Natural killer cell (primary cell): ENCODE measurements around the gene MS4A6E. TPM values are rescaled to one million over a fixed set of nuclear protein-coding genes. Genes with fewer than 3 reads are reported as not detected.

Experiments used
- ATAC-seq, 3 donors: fragments of 150-1000 bp in 2 of 3; fragments of 200-7000 bp in 1 of 3; cut with Tn5 transposase; 1 replicate in 1 of 3; 2 replicates in 2 of 3; pipeline ENCODE4 v1.10.0; 2021; ENCODE audit warnings: mild to moderate bottlenecking in 2 of 3, moderate library complexity in 2 of 3
- DNase-seq, 2 donors: peaks; one replicate each; pipeline versions ENCODE4 v3.0.0 to v3.0.0-alpha.2; 2013 to 2021; ENCODE audit warnings: mixed read lengths in 1 of 2
- H3K27ac ChIP-seq: one replicate; pipeline ENCODE4 v1.5.1; 2013; ENCODE audit warnings: mild to moderate bottlenecking, low read length
- H3K27me3 ChIP-seq: one replicate; pipeline ENCODE4 v1.6.1; 2013; ENCODE audit warnings: low read length; ENCODE audit not compliant: control insufficient read depth, insufficient read depth
- H3K36me3 ChIP-seq: one replicate; pipeline ENCODE4 v1.6.1; 2013; ENCODE audit warnings: low read length; ENCODE audit not compliant: control insufficient read depth, insufficient read depth
- H3K4me1 ChIP-seq: one replicate; pipeline ENCODE4 v1.6.1; 2013; ENCODE audit warnings: low read length; ENCODE audit not compliant: control insufficient read depth, insufficient read depth
- H3K4me3 ChIP-seq: one replicate; pipeline ENCODE4 v1.5.1; 2013; ENCODE audit warnings: low read length
- H3K9me3 ChIP-seq: one replicate; pipeline ENCODE4 v1.6.1; 2013; ENCODE audit warnings: low read length; ENCODE audit not compliant: control insufficient read depth, insufficient read depth
- H3K27ac Mint-ChIP-seq, 2 donors: one replicate each; pipeline ENCODE4 v1.8.0; 2022; ENCODE audit warnings: mild to moderate bottlenecking in 2 of 2, mixed read lengths in 2 of 2, moderate library complexity in 1 of 2
- H3K27me3 Mint-ChIP-seq, 2 donors: one replicate each; pipeline ENCODE4 v1.8.0; 2022; ENCODE audit warnings: low read depth in 2 of 2, mixed read lengths in 2 of 2
- H3K36me3 Mint-ChIP-seq: one replicate; pipeline ENCODE4 v1.8.0; 2022; ENCODE audit warnings: mixed read lengths
- H3K4me1 Mint-ChIP-seq, 2 donors: one replicate each; pipeline ENCODE4 v1.8.0; 2022; ENCODE audit warnings: mixed read lengths in 2 of 2
- H3K4me3 Mint-ChIP-seq: one replicate; pipeline ENCODE4 v1.8.0; 2022; ENCODE audit warnings: mild to moderate bottlenecking, moderate library complexity, mixed read lengths
- H3K9me3 Mint-ChIP-seq, 2 donors: one replicate each; pipeline ENCODE4 v1.8.0; 2022; ENCODE audit warnings: mixed read lengths in 2 of 2
- CTCF ChIP-seq: fragments of 200-600 bp; IDR thresholded peaks from one replicate; pipeline ENCODE4 v1.8.0; 2022; ENCODE audit warnings: antibody characterized with exemption
- WGBS: methylation state at CpG from one replicate; pipeline ENCODE4 v1.1.7; 2013; ENCODE audit warnings: missing lambda C conversion rate; ENCODE audit not compliant: insufficient coverage; 5-methylcytosine and 5-hydroxymethylcytosine counted together
- intact Hi-C: fragments of 100-400 bp; cut with micrococcal nuclease; formaldehyde crosslinking; loops from one replicate; pipeline ENCODE4 v1.14.2; 2022
- total RNA-seq, 4 donors: library from RNA; stranded (reverse); fragments of 120-200 nt in 1 of 4; gene quantifications; one replicate each; pipeline versions ENCODE4 v1.2.3 to v1.2.4, GENCODE V29; 2013 to 2022

MS4A6E gene
- total RNA-seq, 3 donors from 2014 or later (not counting 1 experiment from before 2014, with no cell fraction given), result not detected

GRCh38 chr11:60345489-60345888, 18.4 kb downstream of the MS4A6E start:
- Histone ChIP-seq H3K27ac (no peak overlapping the region), H3K9me3 (no peaks in the 10 kb centered on the region), H3K36me3 (no peaks in the 10 kb centered on the region), H3K27me3 (no peaks in the 10 kb centered on the region), H3K4me1 (no peaks in the 10 kb centered on the region), H3K4me3 (no peak overlapping the region)
- Mint-ChIP-seq H3K9me3 (no peaks in the 10 kb centered on the region), H3K36me3 (no peaks in the 10 kb centered on the region), H3K27ac (no peak overlapping the region), H3K27me3 (peaks cover 15 to 19% of the 10 kb centered on the region in 2 donors), H3K4me3 (no peak overlapping the region), H3K4me1 (no peaks in the 10 kb centered on the region)
- no peak for ATAC-seq
- intact Hi-C loops, result no loop called here
- peak; percentile 13 for TF ChIP-seq CTCF
- peak in 1 of 2 donors; percentile 17 for DNase-seq

GRCh38 chr11:60347084-60347797, 20.2 kb downstream of the MS4A6E start:
- WGBS, result 81% methylated on average over 2 of the region's 2 CpGs
- no peaks in the 10 kb centered on the region for H3K36me3 Mint-ChIP-seq
- no peak overlapping the region for H3K27ac Mint-ChIP-seq
- no peaks in the 10 kb centered on the region for H3K9me3 Mint-ChIP-seq
- no peak for ATAC-seq
- Histone ChIP-seq H3K27me3 (no peaks in the 10 kb centered on the region), H3K36me3 (no peaks in the 10 kb centered on the region), H3K9me3 (no peaks in the 10 kb centered on the region), H3K4me1 (no peaks in the 10 kb centered on the region), H3K4me3 (no peak overlapping the region), H3K27ac (no peak overlapping the region)
- no peak for TF ChIP-seq CTCF
- intact Hi-C loops, result no loop called here
- H3K4me1 Mint-ChIP-seq, result no peaks in the 10 kb centered on the region
- H3K27me3 Mint-ChIP-seq, result peaks cover 10 to 19% of the 10 kb centered on the region in 2 donors
- no peak overlapping the region for H3K4me3 Mint-ChIP-seq
- DNase-seq, result no peak

- H3K27ac Mint-ChIP-seq, result no peak overlapping the region
- Histone ChIP-seq H3K27me3 (no peaks in the 10 kb centered on the region), H3K36me3 (no peaks in the 10 kb centered on the region), H3K4me3 (no peak overlapping the region), H3K9me3 (no peaks in the 10 kb centered on the region), H3K4me1 (no peaks in the 10 kb centered on the region), H3K27ac (no peak overlapping the region)
- intact Hi-C loops, result no loop called here
- H3K4me3 Mint-ChIP-seq, result no peak overlapping the region
- no peak for TF ChIP-seq CTCF
- ATAC-seq (no peak), DNase-seq (no peak)
- H3K27me3 Mint-ChIP-seq, result peaks cover 9 to 19% of the 10 kb centered on the region in 2 donors
- no peaks in the 10 kb centered on the region for H3K36me3 Mint-ChIP-seq
- no peaks in the 10 kb centered on the region for H3K9me3 Mint-ChIP-seq
- no peaks in the 10 kb centered on the region for H3K4me1 Mint-ChIP-seq
- WGBS, result 77% methylated on average over 2 of the region's 2 CpGs
These were observed 21.1 kb downstream of the MS4A6E start for GRCh38 chr11:60348116-60348515.

- Histone ChIP-seq H3K4me3 (no peak overlapping the region), H3K27ac (no peak overlapping the region)
- TF ChIP-seq CTCF, result no peak
These were observed 22.9 kb downstream of the MS4A6E start for GRCh38 chr11:60349990-60350389.

More at GRCh38 chr11:60349990-60350389, 22.9 kb downstream of the MS4A6E start:
- no peaks in the 10 kb centered on the region for H3K4me1 ChIP-seq
- H3K36me3 Mint-ChIP-seq, result no peaks in the 10 kb centered on the region
- H3K27me3 Mint-ChIP-seq, result peaks cover 4 to 12% of the 10 kb centered on the region in 2 donors
- H3K4me3 Mint-ChIP-seq, result no peak overlapping the region
- intact Hi-C loops, result no loop called here
- H3K9me3 ChIP-seq, result no peaks in the 10 kb centered on the region
- DNase-seq (no peak), ATAC-seq (no peak)
- no peaks in the 10 kb centered on the region for H3K4me1 Mint-ChIP-seq
- no peaks in the 10 kb centered on the region for H3K27me3 ChIP-seq
- H3K9me3 Mint-ChIP-seq, result no peaks in the 10 kb centered on the region
- H3K36me3 ChIP-seq, result no peaks in the 10 kb centered on the region
- H3K27ac Mint-ChIP-seq, result no peak overlapping the region
- WGBS, result 86% methylated on average over 1 of the region's 1 CpG
